ENCODE measurements around the gene PLVAP.

PLVAP gene

GRCh38 chr19:17353386-17353785 lies 23.8 kb downstream of the PLVAP start:
- DNase-seq, result no peak

- no peak for DNase-seq
Measured at GRCh38 chr19:17352608-17353280, 24.4 kb downstream of the PLVAP start.

DNA sequence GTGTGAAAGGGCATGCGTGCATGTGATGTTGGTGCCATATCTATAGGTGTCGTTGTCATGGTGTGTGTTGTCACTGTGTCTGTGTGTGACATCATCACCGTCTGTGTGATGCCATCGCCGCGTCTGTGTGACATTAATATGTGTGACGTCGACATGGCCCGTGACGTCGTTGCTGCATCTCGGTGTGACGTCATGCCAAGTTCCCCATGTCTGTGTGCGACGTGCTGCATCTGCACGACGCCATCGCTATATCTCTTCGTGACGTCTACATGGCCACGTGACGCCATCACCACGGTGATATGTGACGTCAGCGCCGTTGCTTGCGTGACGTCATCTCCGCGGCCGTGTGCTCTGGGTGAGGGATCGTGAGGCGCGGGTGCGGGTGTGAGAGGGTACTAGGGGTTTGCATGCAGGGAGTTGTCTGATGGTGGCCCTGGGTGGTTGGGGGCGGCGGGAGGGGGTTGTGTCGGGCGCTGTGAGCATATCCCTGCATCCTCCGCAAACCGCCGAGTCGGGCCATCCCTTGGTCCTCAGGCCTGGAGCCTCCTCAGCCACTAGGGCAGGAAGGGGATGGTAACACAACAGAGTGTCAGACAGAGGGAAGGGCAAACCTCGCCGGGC lies 25.2 kb downstream of the PLVAP start:
- peak in 1 of 2 experiments; percentile 8 for DNase-seq

DNA sequence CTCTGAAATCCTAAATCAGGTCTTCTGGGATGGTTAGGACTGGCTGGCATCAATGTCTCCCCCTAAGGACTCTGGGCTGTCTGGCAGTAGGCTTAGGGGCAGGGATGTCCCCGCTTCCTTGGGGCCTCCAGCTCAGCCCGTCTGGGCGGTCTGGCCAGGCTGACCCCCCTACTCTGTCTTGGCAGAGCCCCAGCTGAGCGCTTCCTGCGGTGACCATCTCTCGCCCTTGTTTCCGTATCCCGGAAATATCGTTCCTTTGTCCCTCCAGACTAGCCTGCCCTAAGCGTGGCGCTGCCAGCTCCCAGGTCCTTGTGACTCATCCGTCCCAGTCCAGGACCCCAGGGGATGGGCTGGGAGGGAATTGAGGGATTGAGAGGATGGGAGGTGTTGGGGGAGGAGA lies 28.4 kb downstream of the PLVAP start:
- DNase-seq, result peak in 1 of 2 experiments; percentile 17

DNA sequence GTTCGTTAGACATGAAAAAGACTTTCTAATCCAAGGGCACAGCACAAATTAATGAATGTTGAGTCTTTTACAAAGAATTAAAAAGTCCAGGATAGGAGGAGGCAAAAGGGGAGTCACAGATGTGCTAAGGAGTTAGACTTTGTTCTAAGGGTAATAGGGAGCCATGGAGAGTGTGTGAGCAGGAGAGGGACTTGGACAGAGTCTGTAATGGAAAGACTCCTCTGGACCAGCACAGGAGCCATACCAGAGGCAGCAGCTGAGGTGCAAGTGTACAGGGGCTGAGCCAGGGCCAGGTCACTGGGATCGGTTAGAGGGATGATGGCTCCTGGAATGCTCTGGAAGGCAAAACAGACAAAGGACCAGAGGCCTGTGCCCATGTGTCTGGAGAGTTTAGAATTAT lies 29.3 kb downstream of the PLVAP start:
- no peak for DNase-seq

GRCh38 chr19:17347361-17347760 lies 29.8 kb downstream of the PLVAP start:
- DNase-seq, result no peak

DNA sequence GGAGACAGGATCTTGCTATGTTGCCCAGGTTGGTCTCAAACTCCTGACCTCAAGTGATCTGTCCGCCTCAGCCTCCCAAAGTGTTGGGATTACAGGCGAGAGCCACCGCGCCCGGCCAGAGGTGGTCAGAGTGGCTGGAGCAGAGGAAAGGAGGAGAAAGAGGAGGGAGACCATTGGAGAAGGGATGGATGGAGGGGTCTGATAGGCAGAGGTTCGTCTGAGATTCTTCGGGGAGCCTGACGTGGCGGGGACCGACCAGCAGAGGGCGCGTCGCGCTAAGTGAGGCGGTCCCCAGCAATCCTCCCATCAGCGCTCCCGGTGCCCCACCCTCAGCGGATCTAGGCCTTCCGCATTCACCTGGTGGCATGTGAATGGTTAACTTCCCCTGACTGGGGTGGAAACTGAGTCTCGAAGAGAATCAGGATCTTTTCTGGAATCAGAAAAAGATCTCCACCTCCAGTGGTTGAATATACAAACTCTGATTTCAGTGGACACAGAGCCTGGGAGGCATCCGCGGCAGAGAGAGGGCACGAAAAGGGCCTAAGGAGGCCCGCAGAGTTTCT lies 31.0 kb downstream of the PLVAP start:
- peak in 1 of 2 experiments; percentile 42 for DNase-seq

DNA sequence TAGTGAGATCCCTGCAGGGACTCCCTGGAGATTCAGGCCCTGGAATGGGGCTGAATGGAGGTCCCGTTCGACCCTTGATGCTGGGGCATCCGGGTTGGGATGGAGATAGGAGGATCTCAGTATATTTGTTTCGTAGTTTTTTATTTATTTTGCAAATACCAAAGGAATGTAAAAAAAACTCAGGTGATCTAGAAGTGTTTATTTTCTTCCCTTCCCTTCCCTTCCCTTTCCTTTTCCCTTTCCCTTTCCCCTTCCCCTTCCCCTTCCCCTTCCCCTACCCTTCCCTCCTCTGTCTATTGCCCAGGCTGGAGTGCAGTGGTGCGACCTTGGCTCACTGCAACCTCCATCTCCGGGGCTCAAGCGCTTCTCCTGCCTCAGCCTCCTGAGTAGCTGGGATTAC lies 35.3 kb downstream of the PLVAP start:
- no peak for DNase-seq

- DNase-seq, result no peak
Measured at GRCh38 chr19:17341386-17341785, 35.8 kb downstream of the PLVAP start.

DNA sequence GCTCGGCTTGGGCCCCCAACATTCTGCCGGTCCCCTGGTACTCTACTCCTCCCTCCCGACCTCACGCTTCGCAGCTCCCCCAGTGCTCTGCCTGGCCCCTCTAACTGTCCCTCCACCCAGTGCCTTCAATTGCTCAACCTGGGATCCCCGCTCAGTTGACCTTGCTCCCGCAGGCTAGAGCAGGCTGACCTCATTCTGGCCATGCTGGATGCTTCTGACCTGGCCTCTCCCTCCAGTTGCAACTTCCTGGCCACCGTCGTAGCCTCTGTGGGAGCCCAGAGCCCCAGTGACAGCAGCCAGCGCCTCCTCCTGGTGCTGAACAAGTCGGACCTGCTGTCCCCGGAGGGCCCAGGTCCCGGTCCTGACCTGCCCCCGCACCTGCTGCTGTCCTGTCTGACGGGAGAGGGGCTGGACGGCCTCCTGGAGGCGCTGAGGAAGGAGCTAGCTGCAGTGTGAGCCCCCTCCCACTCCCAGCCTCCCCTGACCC lies 36.2 kb downstream of the PLVAP start:
- DNase-seq, result no peak

GRCh38 chr19:17340302-17340870 lies 36.8 kb downstream of the PLVAP start:
- DNase-seq, result no peak

DNA sequence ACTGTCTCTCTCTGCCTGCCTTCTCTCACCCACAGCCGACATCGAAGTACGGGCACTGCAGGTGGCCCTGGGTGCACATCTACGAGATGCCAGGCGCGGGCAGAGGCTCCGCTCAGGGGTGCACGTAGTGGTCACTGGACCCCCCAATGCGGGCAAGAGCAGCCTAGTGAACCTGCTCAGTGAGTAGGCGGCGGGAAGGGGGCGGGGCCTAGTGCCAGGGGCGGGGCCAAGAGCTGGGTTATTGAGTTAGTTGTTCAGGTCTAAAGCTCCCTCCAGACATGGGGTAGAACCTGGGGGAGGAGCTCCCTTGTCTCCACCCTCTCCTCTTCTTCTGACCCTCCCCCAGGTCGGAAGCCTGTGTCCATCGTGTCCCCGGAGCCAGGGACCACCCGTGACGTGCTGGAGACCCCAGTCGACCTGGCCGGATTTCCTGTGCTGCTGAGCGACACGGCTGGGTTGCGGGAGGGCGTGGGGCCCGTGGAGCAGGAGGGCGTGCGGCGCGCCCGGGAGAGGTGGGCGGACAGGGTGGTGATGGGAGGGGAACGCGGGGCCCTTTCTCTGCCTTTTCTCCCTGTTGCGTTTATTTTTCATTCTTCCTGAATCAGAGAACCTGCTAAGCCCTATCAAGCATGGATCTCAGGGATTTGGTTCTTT lies 37.9 kb downstream of the PLVAP start:
- no peak for DNase-seq

- DNase-seq, result no peak
Measured at GRCh38 chr19:17338433-17339078, 38.6 kb downstream of the PLVAP start.

GRCh38 chr19:17337675-17338432 lies 39.3 kb downstream of the PLVAP start:
- DNase-seq, result no peak

DNA sequence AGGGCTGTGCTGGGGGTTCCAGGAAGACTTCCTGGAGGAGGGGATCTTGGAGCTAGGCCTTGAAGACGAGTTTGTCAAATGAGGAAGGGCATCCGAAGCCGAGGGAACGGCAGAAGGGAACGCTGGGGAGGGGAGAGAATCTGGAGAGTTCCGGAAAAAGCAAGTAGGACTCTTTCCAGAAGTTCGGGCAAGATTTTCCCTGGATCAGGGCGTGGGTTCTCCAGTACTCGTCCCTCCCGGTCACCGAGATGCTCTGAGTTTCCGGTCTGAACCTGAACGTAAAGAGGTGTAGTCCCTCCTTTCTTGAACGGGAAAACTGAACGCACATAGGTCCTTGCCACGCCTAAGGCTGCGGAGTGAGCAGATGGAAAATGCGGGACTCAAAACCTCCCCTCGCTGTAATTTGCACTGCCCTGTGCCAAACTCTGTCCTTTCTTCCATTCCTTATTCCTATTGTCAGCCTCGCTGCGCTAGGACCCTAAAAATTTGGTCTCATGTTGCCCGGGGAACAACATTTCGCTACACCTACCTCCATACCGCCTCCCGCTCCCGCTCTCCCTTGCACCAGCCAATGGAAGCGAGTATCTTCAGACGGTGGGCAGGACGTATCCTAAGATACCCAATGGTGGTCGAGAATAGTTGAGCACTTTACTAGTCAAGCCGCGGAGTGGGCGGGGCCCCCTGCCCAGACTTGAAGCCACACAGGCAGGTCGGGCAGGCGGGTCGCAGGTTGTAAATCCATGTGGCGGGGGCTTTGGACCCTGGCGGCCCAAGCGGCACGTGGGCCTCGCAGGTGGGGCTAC lies 40.1 kb downstream of the PLVAP start, which contains the start of gene GTPBP3:
GTPBP3 (plus strand) TSS at position 682 of the 803 bp plus-strand sequence; CDS start at position 741, 59 bp downstream.
- peak; percentile 93 to 94 for DNase-seq

DNA sequence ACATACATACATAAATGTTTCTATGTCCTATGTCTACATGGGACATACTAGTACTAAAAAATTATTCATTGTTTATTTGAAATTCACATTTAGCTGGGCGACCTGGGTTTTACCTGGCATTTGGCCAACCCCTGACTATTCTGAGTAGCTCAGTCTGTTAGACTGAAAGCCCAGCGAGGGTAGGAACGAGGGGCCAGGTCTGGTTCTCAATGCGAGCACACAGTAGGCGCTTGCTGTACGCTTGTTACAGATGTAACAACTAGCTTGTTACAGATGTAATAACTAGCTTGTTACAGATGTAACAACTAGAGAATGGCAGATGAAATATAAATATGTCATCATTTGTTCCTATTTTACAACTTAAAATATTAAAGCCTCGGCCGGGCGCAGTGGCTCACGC lies 41.6 kb downstream of the PLVAP start:
- DNase-seq, result no peak

DNA sequence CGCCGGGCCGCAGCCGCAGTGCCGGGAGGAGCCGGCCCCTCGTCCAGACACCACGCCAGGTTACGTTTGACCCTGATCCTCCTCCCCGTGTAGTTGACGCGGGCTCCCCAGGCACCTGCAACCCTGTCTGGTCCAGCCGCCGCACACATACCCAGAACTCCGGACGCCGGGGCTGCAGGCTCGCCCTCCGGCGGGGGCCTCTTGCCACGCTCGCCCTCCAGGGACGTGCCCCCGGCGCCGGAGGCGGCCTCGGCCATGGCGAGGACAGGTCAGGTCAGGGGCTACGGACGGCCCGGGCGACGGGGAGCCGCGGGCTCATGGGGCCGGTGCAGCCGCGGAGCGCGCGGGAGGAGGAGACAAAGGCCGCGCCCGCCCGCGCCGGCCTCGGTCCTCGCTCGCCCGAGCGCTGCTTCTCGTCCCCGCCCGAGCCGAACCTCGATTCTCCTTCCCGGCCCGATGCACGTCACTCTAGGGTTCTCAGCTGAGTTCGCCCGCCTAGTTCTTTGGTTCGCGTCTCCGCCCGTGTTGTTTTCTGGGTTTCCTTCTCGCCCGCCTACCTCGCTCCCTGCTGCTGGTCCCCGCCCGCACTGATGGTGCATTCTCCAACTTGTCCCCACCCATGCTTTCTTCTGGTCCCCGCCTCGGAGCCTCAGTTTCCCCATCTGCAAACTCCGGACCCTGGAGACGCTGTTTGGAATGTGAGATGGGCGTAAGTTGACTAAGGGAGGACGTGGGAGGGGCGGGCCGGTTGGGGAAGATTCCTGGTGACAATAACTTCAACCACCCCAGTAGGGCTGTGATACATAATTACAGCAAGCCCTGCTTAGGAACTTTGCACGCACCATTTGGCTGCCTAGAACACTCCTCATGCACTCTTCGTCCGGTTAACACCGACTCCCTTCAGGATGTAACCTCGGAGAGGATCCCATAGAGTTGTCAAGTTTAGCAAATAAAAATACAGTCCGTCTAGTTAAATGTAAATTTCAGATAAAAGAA lies 42.4 kb downstream of the PLVAP start, which contains the start of gene ANO8:
ANO8 (minus strand) TSS at position 442 of the 996 bp plus-strand sequence; CDS start at position 257, 185 bp downstream.
- peak; percentile 80 to 86 for DNase-seq

DNA sequence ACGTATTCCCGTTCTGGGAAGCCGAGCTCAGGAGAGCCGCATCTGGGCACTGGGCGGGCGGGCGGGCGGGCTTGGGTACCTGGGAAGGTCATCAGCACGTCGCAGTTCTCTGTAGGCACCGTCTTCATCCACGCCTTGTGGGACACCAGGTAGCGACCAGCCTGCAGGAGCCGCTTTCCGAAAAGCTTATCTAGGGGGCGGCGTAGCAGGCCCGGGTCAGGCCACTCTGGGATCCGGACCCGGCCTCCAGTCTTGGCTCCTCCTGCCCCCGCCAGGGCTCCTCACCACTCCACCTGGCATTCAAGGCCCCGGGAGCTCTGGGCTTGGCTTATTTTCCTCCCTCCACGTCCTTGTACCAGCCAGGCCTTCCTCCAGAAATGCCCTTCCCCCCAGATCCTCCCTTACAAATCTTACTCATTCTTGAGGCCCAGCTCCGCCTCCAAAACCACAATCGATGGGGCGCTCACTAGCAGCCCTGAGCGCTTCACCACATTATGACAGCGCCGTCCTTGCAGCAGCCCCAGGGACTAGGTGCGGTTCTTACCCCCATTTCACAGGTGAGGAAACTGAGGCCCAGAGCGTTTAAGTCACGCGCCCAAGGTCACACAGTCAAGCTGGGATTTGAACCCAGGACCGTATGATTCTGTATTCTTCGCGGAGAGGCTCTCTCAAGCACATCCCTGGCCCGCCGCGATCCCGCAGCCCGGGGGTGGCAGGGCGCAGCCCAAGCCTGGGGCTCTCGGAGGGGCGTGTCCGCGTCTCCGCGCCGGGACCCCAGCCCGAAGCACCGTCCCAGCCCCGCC lies 43.3 kb downstream of the PLVAP start:
- no peak for DNase-seq
